Medulla oblongata (tissue), 1 donor: ENCODE results near the gene TRIP10.
A peak's percentile ranks its signal among the peaks of the same experiment; 100 is the strongest.

Experiments used
- DNase-seq: peaks from one replicate; pipeline ENCODE4 v3.0.0-alpha.2; 2015; ENCODE audit errors: extremely low spot score

Gene TRIP10

GRCh38 chr19:6728346-6728745, 11.1 kb upstream of the TRIP10 start:
- DNase-seq, result peak; percentile 65

GRCh38 chr19:6729573-6730152, 9.8 kb upstream of the TRIP10 start:
- no peak for DNase-seq

GRCh38 chr19:6730153-6730804, 9.2 kb upstream of the TRIP10 start:
- peak; percentile 73 for DNase-seq

GRCh38 chr19:6730941-6731670, 8.4 kb upstream of the TRIP10 start:
- DNase-seq, result no peak

- DNase-seq, result no peak
Observed at GRCh38 chr19:6731822-6732221, 7.7 kb upstream of the TRIP10 start.

GRCh38 chr19:6732803-6733337, 6.6 kb upstream of the TRIP10 start:
- no peak for DNase-seq

- DNase-seq, result no peak
Observed at GRCh38 chr19:6733338-6734095, 6.0 kb upstream of the TRIP10 start.

GRCh38 chr19:6734096-6734696, 5.3 kb upstream of the TRIP10 start:
- DNase-seq, result no peak

GRCh38 chr19:6735181-6735911, 4.1 kb upstream of the TRIP10 start:
- DNase-seq, result no peak

GRCh38 chr19:6736169-6736916, 3.1 kb upstream of the TRIP10 start:
- peak; percentile 80 for DNase-seq

GRCh38 chr19:6736917-6737283, 2.6 kb upstream of the TRIP10 start:
- no peak for DNase-seq

- peak; percentile 100 for DNase-seq
Observed at GRCh38 chr19:6737284-6737872, 2.1 kb upstream of the TRIP10 start, which contains the start of gene GPR108. Gene GPR108 (minus strand): TSS chr19:6737580. CDS start chr19:6737576, 4 bp downstream.

GRCh38 chr19:6737873-6738786, 1.4 kb upstream of the TRIP10 start:
- peak; percentile 83 for DNase-seq

- no peak for DNase-seq
Observed at GRCh38 chr19:6738787-6739389, 592 bp upstream of the TRIP10 start.

GRCh38 chr19:6739883-6740588, 556 bp downstream of the TRIP10 start:
- no peak for DNase-seq

GRCh38 chr19:6740589-6741343, 1.3 kb downstream of the TRIP10 start:
- no peak for DNase-seq

GRCh38 chr19:6743066-6743465, 3.6 kb downstream of the TRIP10 start:
- DNase-seq, result no peak
